ENCODE measurements around the gene MINK1.
A peak's percentile ranks its signal among the peaks of the same experiment; 100 is the strongest.

The MINK1 gene

GRCh38 chr17:4880857-4881256, 47.7 kb downstream of the MINK1 start:
- DNase-seq (ENCODE audit: low read depth) = no peak
- H3K4me3 ChIP-seq (ENCODE audit: control insufficient read depth, low read depth, low read length) = no peak overlapping the region
- TF ChIP-seq CTCF (conservative IDR thresholded peaks at IDR 0.05; ENCODE audit: control insufficient read depth, insufficient read depth, low read depth, low read length) = no peak

GRCh38 chr17:4881761-4882555, 48.8 kb downstream of the MINK1 start:
- DNase-seq (ENCODE audit: low read depth) = peak; percentile 22
- TF ChIP-seq CTCF (conservative IDR thresholded peaks at IDR 0.05; ENCODE audit: control insufficient read depth, insufficient read depth, low read depth, low read length) = peak; percentile 75

GRCh38 chr17:4884489-4884888, 51.3 kb downstream of the MINK1 start:
- no peak overlapping the region for H3K4me3 ChIP-seq (ENCODE audit: control insufficient read depth, low read depth, low read length)
- TF ChIP-seq CTCF (conservative IDR thresholded peaks at IDR 0.05; ENCODE audit: control insufficient read depth, insufficient read depth, low read depth, low read length) = no peak
- DNase-seq (ENCODE audit: low read depth) = no peak

More at GRCh38 chr17:4881761-4882555, 48.8 kb downstream of the MINK1 start:
- no peak overlapping the region for H3K4me3 ChIP-seq (ENCODE audit: control insufficient read depth, low read depth, low read length)

- no peak for DNase-seq (ENCODE audit: low read depth)
- H3K4me3 ChIP-seq (ENCODE audit: control insufficient read depth, low read depth, low read length) = no peak overlapping the region
- TF ChIP-seq CTCF (conservative IDR thresholded peaks at IDR 0.05; ENCODE audit: control insufficient read depth, insufficient read depth, low read depth, low read length) = no peak
Measured at GRCh38 chr17:4886830-4887229, 53.7 kb downstream of the MINK1 start.

- no peak for TF ChIP-seq CTCF (conservative IDR thresholded peaks at IDR 0.05; ENCODE audit: control insufficient read depth, insufficient read depth, low read depth, low read length)
- H3K4me3 ChIP-seq (ENCODE audit: control insufficient read depth, low read depth, low read length) = no peak overlapping the region
- no peak for DNase-seq (ENCODE audit: low read depth)
Measured at GRCh38 chr17:4887581-4887980, 54.4 kb downstream of the MINK1 start.

GRCh38 chr17:4891411-4892410, 58.6 kb downstream of the MINK1 start:
- TF ChIP-seq CTCF (conservative IDR thresholded peaks at IDR 0.05; ENCODE audit: control insufficient read depth, insufficient read depth, low read depth, low read length) = no peak
- H3K4me3 ChIP-seq (ENCODE audit: control insufficient read depth, low read depth, low read length) = no peak overlapping the region
- no peak for DNase-seq (ENCODE audit: low read depth)
